ENCODE data around the gene TRPT1.

GRCh38 chr11:64244966-64245365 lies 19.0 kb upstream of the TRPT1 start:
- TF ChIP-seq CTCF (IDR thresholded peaks at IDR 0.05 in 4 of 5, conservative IDR thresholded peaks at IDR 0.05 in 1 of 5) (no peak), POLR2A (IDR thresholded peaks at IDR 0.05) (no peak)

Measured in gastrocnemius medialis (tissue), 4 donors.